K562 (cell line): ENCODE results near the gene TBX6. TPM values are rescaled to one million over a fixed set of nuclear protein-coding genes. Genes with fewer than 3 reads are reported as not detected.
A peak's percentile ranks its signal among the peaks of the same experiment; 100 is the strongest.

Source experiments
- FOXA1 ChIP-seq: fragments of 450-650 bp; IDR thresholded peaks from 2 replicates; pipeline ENCODE4 v1.6.1; 2016; ENCODE audit warnings: mild to moderate bottlenecking, borderline replicate concordance
- GABPB1 ChIP-seq: sonication (generic); formaldehyde crosslinking; IDR thresholded peaks from 2 replicates; pipeline ENCODE4 v1.8.0; 2022; ENCODE audit warnings: mild to moderate bottlenecking, missing genetic modification reagents
- GMEB1 ChIP-seq: fragments of 250-450 bp; sonication (Bioruptor Pico); IDR thresholded peaks from 2 replicates; pipeline ENCODE4 v1.4.0; 2020; ENCODE audit warnings: mild to moderate bottlenecking
- SREBF1 ChIP-seq: fragments of 150-350 bp; IDR thresholded peaks from 2 replicates; pipeline ENCODE4 v1.6.1; 2014; ENCODE audit warnings: antibody characterized with exemption, low read depth, low read length, borderline replicate concordance
- VEZF1 ChIP-seq: fragments of 200-800 bp; sonication (Bioruptor generic); IDR thresholded peaks from 2 replicates; pipeline ENCODE4 v1.6.1; 2017; ENCODE audit warnings: missing genetic modification characterization, missing compliant biosample characterization
- ZBTB26 ChIP-seq: fragments of 450-650 bp; formaldehyde crosslinking; IDR thresholded peaks from 2 replicates; pipeline ENCODE4 v1.4.0; 2022; ENCODE audit warnings: missing genetic modification characterization
- ZNF121 ChIP-seq: sonication (generic); formaldehyde crosslinking; conservative IDR thresholded peaks from 2 replicates; pipeline ENCODE4 v1.8.0; 2022; ENCODE audit warnings: missing genetic modification reagents
- polyA plus RNA-seq, 8 experiments: library from polyadenylated mRNA; depleted of rRNA in 4 of 8; stranded (reverse) in 5 of 8; unstranded in 3 of 8; fragments of >200 nt; fragmentation: Nextera tagmentation in 2 of 8; fragmentation: Illumina TruSeq in 1 of 8; extraction: Ambion mirVana in 2 of 8; extraction: Trizol in 1 of 8; gene quantifications; 2 replicates each; pipeline versions ENCODE4 v1.2.1 to v1.2.3, GENCODE V29; 2011 to 2014; ENCODE audit warnings: inconsistent platforms in 1 of 8, missing spikeins in 1 of 8
- total RNA-seq, 7 experiments: library from RNA; depleted of rRNA in 6 of 7; stranded (reverse); fragments of >200 nt in 6 of 7; fragmentation: Illumina TruSeq in 2 of 7; extraction: Trizol in 2 of 7; gene quantifications; 2 replicates each; pipeline versions ENCODE4 v1.2.1 to v1.2.3, GENCODE V29; 2011 to 2021; ENCODE audit warnings: low replicate concordance in 1 of 7

TBX6 gene
- total and polyA plus RNA-seq, 9 of the 15 experiments (the other 6 are each of a cell fraction or from before 2014, with no cell fraction given): 0.07 to 0.58 (median 0.11) TPM; not detected in 2

- TF ChIP-seq GMEB1 (CRISPR knock-in tag) (no peak), FOXA1 (no peak), VEZF1 (CRISPR knock-in tag) (no peak), ZNF121 (peak; percentile 100), ZBTB26 (CRISPR knock-in tag) (no peak), GABPB1 (0 out of 2 replicates have a peak, but pooled peaks have one; percentile 21), SREBF1 (no peak)
- TF ChIP-seq, all 486 proteins: peak for 17
Measured at GRCh38 chr16:30087181-30087898, 4.4 kb downstream of the TBX6 start (continued).
